ENCODE measurements around the gene KRTAP4-2.
"Not testable (repeated sequence)": the region's sequence is repeated elsewhere in the genome, so short reads cannot be mapped to it uniquely, and the experiment has no call there.

KRTAP4-2 gene

GRCh38 chr17:41167561-41167960 lies 10.5 kb downstream of the KRTAP4-2 start:
- TF ChIP-seq ZC3H10 (CRISPR knock-in tag; IDR thresholded peaks at IDR 0.05) (no peak), TOX (CRISPR knock-in tag; IDR thresholded peaks at IDR 0.05; ENCODE audit: borderline replicate concordance) (no peak), PATZ1 (CRISPR knock-in tag; IDR thresholded peaks at IDR 0.05; ENCODE audit: borderline replicate concordance) (no peak)

DNA sequence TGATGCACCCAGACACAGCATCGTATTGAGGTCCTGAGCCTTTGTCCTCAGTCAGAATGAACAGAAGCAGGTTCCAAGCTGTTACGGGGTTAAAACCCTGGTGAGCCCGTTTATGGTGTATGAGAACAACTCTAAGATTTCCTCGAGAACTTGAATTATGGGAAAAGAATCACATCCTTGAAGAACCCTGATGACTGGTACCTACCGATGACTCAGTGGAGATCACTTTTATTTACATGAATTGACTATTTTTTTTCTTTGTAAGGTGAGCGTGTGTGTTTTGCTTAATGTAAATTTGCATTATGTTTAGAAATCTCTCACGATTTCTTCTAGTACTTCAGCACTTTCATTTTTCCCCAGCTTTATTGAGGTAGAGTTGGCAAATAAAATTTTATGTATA lies 14.2 kb downstream of the KRTAP4-2 start:
- no peak for ATAC-seq
- TF ChIP-seq PATZ1 (CRISPR knock-in tag; IDR thresholded peaks at IDR 0.05; ENCODE audit: borderline replicate concordance) (no peak), ZNF70 (CRISPR knock-in tag; IDR thresholded peaks at IDR 0.05) (no peak), CSRNP3 (CRISPR knock-in tag; IDR thresholded peaks at IDR 0.05) (no peak)

More at GRCh38 chr17:41167561-41167960, 10.5 kb downstream of the KRTAP4-2 start:
- ATAC-seq = no peak

- TF ChIP-seq GLIS3 (CRISPR knock-in tag; IDR thresholded peaks at IDR 0.05) = no peak
- TF ChIP-seq, protein P1, sequence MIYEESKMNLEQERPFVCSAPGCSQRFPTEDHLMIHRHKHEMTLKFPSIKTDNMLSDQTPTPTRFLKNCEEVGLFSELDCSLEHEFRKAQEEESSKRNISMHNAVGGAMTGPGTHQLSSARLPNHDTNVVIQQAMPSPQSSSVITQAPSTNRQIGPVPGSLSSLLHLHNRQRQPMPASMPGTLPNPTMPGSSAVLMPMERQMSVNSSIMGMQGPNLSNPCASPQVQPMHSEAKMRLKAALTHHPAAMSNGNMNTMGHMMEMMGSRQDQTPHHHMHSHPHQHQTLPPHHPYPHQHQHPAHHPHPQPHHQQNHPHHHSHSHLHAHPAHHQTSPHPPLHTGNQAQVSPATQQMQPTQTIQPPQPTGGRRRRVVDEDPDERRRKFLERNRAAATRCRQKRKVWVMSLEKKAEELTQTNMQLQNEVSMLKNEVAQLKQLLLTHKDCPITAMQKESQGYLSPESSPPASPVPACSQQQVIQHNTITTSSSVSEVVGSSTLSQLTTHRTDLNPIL (CRISPR knock-in tag; IDR thresholded peaks at IDR 0.05; ENCODE audit: low read depth) = no peak
- TF ChIP-seq ZFP3 (CRISPR knock-in tag; IDR thresholded peaks at IDR 0.05) = no peak
- TF ChIP-seq CSDC2 (CRISPR knock-in tag; IDR thresholded peaks at IDR 0.05) = no peak
- no peak for TF ChIP-seq ZC3H10 (CRISPR knock-in tag; IDR thresholded peaks at IDR 0.05)
- TF ChIP-seq OSR1 (CRISPR knock-in tag; IDR thresholded peaks at IDR 0.05) = no peak
- no peak for TF ChIP-seq RARB (CRISPR knock-in tag; IDR thresholded peaks at IDR 0.05)
- TF ChIP-seq SNAI2 (CRISPR knock-in tag; IDR thresholded peaks at IDR 0.05) = no peak
- TF ChIP-seq PPARA (CRISPR knock-in tag; IDR thresholded peaks at IDR 0.05; ENCODE audit: borderline replicate concordance) = no peak
- TF ChIP-seq ZNF70 (CRISPR knock-in tag; IDR thresholded peaks at IDR 0.05) = no peak
- no peak for TF ChIP-seq ESRRG (CRISPR knock-in tag; IDR thresholded peaks at IDR 0.05)
- TF ChIP-seq CSRNP3 (CRISPR knock-in tag; IDR thresholded peaks at IDR 0.05) = no peak
- TF ChIP-seq ZNF8 (CRISPR knock-in tag; IDR thresholded peaks at IDR 0.05) = no peak
- no peak for TF ChIP-seq ZNF565 (CRISPR knock-in tag; conservative IDR thresholded peaks at IDR 0.05; ENCODE audit: low read depth)
- TF ChIP-seq ISL1 (CRISPR knock-in tag; IDR thresholded peaks at IDR 0.05) = no peak
- no peak for TF ChIP-seq ARNTL (CRISPR knock-in tag; IDR thresholded peaks at IDR 0.05; ENCODE audit: borderline replicate concordance, low read depth)
- no peak for ATAC-seq
Observed at GRCh38 chr17:41160648-41161047, 17.4 kb downstream of the KRTAP4-2 start, which contains the start of gene KRTAP4-4. TSS of gene KRTAP4-4 (minus strand) at chr17:41160748. CDS start at chr17:41160691, 57 bp downstream.

DNA sequence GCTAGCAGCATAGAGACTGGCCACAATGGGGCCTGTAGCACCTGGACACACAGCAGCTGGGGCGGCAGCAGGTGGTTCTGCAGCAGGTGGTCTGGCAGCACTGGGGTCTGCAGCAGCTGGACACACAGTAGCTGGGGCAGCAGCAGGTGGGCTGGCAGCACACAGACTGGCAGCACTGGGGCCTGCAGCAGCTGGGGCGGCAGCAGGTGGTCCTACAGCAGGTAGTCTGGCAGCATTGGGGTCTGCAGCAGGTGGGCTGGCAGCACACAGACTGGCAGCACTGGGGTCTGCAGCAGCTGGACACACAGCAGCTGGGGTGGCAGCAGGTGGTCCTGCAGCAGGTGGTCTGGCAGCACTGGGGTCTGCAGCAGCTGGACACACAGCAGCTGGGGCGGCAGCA lies 17.8 kb downstream of the KRTAP4-2 start:
- ATAC-seq = not testable (repeated sequence)

DNA sequence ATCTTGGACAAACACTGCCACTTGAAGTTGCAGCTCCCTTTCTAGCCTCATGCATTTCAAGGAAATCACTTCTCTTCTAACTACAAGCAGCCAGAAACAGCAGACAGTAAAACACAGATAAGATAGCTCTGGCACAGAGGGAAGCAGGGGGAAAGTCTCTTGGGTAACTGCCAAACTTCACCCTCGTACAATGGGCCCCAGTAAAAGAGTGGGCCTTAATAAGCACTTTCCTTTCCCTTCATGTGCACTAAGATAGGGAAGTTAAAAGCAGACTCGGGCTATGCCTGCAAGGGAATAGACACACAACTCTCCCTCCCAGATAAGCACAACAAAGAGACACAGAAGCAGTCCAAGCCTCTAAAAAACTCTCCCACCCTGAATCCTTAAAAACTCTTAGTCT lies 24.2 kb downstream of the KRTAP4-2 start:
- ATAC-seq = no peak
- TF ChIP-seq PPARA (CRISPR knock-in tag; IDR thresholded peaks at IDR 0.05; ENCODE audit: borderline replicate concordance) (no peak), GLIS3 (CRISPR knock-in tag; IDR thresholded peaks at IDR 0.05) (no peak), ZFP3 (CRISPR knock-in tag; IDR thresholded peaks at IDR 0.05) (no peak), PATZ1 (CRISPR knock-in tag; IDR thresholded peaks at IDR 0.05; ENCODE audit: borderline replicate concordance) (no peak), RARB (CRISPR knock-in tag; IDR thresholded peaks at IDR 0.05) (no peak), TCF4 (CRISPR knock-in tag; IDR thresholded peaks at IDR 0.05; ENCODE audit: borderline replicate concordance) (no peak), ZNF70 (CRISPR knock-in tag; IDR thresholded peaks at IDR 0.05) (no peak), ZFP30 (CRISPR knock-in tag; IDR thresholded peaks at IDR 0.05) (no peak), POU6F1 (CRISPR knock-in tag; IDR thresholded peaks at IDR 0.05; ENCODE audit: borderline replicate concordance, low read depth) (no peak), TOX (CRISPR knock-in tag; IDR thresholded peaks at IDR 0.05; ENCODE audit: borderline replicate concordance) (no peak), ESRRG (CRISPR knock-in tag; IDR thresholded peaks at IDR 0.05) (no peak)

Data from SK-N-SH treated with all-trans-retinoic acid at 6 μM for 48 hours (cell line).